IPS-18a (cell line): ENCODE results near the gene SLC12A1.

Source experiments
- H3K27ac ChIP-seq: one replicate; pipeline ENCODE4 v1.5.1; 2013; ENCODE audit warnings: low read length
- H3K27me3 ChIP-seq: one replicate; pipeline ENCODE4 v1.6.1; 2013; ENCODE audit warnings: mild to moderate bottlenecking, low read length; ENCODE audit not compliant: control insufficient read depth, insufficient read depth
- H3K36me3 ChIP-seq: one replicate; pipeline ENCODE4 v1.6.1; 2013; ENCODE audit warnings: low read depth, low read length; ENCODE audit not compliant: control insufficient read depth
- H3K4me1 ChIP-seq: one replicate; pipeline ENCODE4 v1.6.1; 2013; ENCODE audit warnings: low read depth, low read length; ENCODE audit not compliant: control insufficient read depth
- H3K4me3 ChIP-seq: one replicate; pipeline ENCODE4 v1.5.1; 2013; ENCODE audit warnings: low read length
- H3K9ac ChIP-seq: one replicate; pipeline ENCODE4 v1.6.1; 2013; ENCODE audit warnings: mild to moderate bottlenecking, low read length, moderate library complexity
- H3K9me3 ChIP-seq: one replicate; pipeline ENCODE4 v1.6.1; 2013; ENCODE audit warnings: low read depth, low read length; ENCODE audit not compliant: control insufficient read depth

SLC12A1 gene

GRCh38 chr15:48190932-48191573 lies 15.0 kb upstream of the SLC12A1 start:
- peaks cover 22% of the 10 kb centered on the region for H3K27me3 ChIP-seq
- peak overlapping the region; percentile 64 for H3K4me3 ChIP-seq
- no peaks in the 10 kb centered on the region for H3K9me3 ChIP-seq
- H3K9ac ChIP-seq = no peak overlapping the region
- H3K4me1 ChIP-seq = peaks cover 8% of the 10 kb centered on the region
- no peaks in the 10 kb centered on the region for H3K36me3 ChIP-seq
- H3K27ac ChIP-seq = no peak overlapping the region

GRCh38 chr15:48191574-48192225 lies 14.4 kb upstream of the SLC12A1 start, which contains the start of gene CTXN2:
TSS of gene CTXN2 (plus strand) at chr15:48191665. CDS start at chr15:48201301, 9,636 bp downstream.
- peak within 1 kb of the TSS; percentile 64 for H3K4me3 ChIP-seq

GRCh38 chr15:48202068-48202467 lies 4.0 kb upstream of the SLC12A1 start:
- no peak overlapping the region for H3K9ac ChIP-seq
- peaks cover 9% of the 10 kb centered on the region for H3K4me1 ChIP-seq
- no peak overlapping the region for H3K4me3 ChIP-seq
- H3K27ac ChIP-seq = no peak overlapping the region
- H3K27me3 ChIP-seq = no peaks in the 10 kb centered on the region
- H3K36me3 ChIP-seq = no peaks in the 10 kb centered on the region
- no peaks in the 10 kb centered on the region for H3K9me3 ChIP-seq

More at GRCh38 chr15:48191574-48192225, 14.4 kb upstream of the SLC12A1 start, which contains the start of gene CTXN2:
- Histone ChIP-seq H3K27me3 (peaks cover 22% of the 10 kb centered on the region), H3K9ac (no peak within 1 kb of the TSS), H3K9me3 (no peaks in the 10 kb centered on the region), H3K36me3 (no peaks in the 10 kb centered on the region), H3K27ac (no peak within 1 kb of the TSS), H3K4me1 (peaks cover 8% of the 10 kb centered on the region)

- Histone ChIP-seq H3K9ac (no peak overlapping the region), H3K4me3 (no peak overlapping the region), H3K4me1 (no peaks in the 10 kb centered on the region), H3K27me3 (no peaks in the 10 kb centered on the region), H3K9me3 (no peaks in the 10 kb centered on the region), H3K27ac (no peak overlapping the region), H3K36me3 (no peaks in the 10 kb centered on the region)
Observed at GRCh38 chr15:48221261-48221660, 15.2 kb downstream of the SLC12A1 start.

GRCh38 chr15:48221885-48222284 lies 15.8 kb downstream of the SLC12A1 start:
- no peak overlapping the region for H3K4me3 ChIP-seq
- no peaks in the 10 kb centered on the region for H3K4me1 ChIP-seq
- no peaks in the 10 kb centered on the region for H3K27me3 ChIP-seq
- H3K9me3 ChIP-seq = no peaks in the 10 kb centered on the region
- H3K36me3 ChIP-seq = no peaks in the 10 kb centered on the region
- no peak overlapping the region for H3K27ac ChIP-seq
- H3K9ac ChIP-seq = no peak overlapping the region

GRCh38 chr15:48222627-48223026 lies 16.5 kb downstream of the SLC12A1 start:
- H3K4me3 ChIP-seq = no peak overlapping the region
- no peaks in the 10 kb centered on the region for H3K4me1 ChIP-seq
- H3K9me3 ChIP-seq = no peaks in the 10 kb centered on the region
- H3K27ac ChIP-seq = no peak overlapping the region
- no peaks in the 10 kb centered on the region for H3K36me3 ChIP-seq
- H3K9ac ChIP-seq = no peak overlapping the region
- no peaks in the 10 kb centered on the region for H3K27me3 ChIP-seq

DNA sequence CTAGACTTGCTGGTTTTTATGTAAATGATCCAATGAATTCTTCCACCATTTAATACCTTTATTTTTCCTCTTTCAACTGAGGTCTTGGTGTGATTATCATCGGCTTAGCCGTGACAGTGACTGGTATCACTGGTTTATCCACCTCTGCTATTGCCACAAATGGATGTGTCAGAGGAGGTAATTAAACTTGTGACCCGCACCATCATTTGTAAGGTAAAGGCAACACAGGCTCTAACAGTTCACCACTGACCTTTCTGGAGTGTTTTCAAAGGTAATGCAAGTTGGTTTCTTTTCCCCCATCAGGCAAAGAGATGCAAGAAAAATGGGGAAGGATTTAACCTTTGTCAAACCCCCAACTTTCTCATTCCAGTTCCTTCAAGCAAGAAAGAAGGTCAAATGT lies 19.7 kb downstream of the SLC12A1 start:
- Histone ChIP-seq H3K9me3 (no peaks in the 10 kb centered on the region), H3K9ac (no peak overlapping the region), H3K4me1 (no peaks in the 10 kb centered on the region), H3K27me3 (no peaks in the 10 kb centered on the region), H3K27ac (no peak overlapping the region), H3K4me3 (no peak overlapping the region), H3K36me3 (no peaks in the 10 kb centered on the region)

DNA sequence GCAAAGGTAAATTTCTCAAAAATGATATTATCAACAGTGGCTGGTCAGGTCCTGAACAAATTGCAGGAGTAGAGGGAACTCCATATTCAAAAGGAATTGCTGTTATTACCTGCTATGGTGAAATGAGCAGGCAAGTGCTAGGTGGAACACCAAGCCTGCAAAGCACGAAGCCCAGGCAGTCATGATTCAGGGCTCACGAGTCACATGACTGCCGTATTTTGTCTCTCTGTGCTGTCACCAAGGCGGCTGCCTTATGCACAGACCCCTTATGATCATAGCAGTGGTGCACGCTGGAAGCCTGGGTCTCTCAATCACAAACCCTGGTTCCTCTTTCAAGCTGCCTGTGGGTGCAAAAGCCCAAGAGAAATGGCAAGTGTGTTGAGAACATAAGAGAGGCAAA lies 24.4 kb downstream of the SLC12A1 start:
- Histone ChIP-seq H3K27me3 (no peaks in the 10 kb centered on the region), H3K4me3 (no peak overlapping the region), H3K9me3 (no peaks in the 10 kb centered on the region), H3K4me1 (no peaks in the 10 kb centered on the region), H3K27ac (no peak overlapping the region), H3K9ac (no peak overlapping the region), H3K36me3 (no peaks in the 10 kb centered on the region)

- H3K27ac ChIP-seq = no peak overlapping the region
- no peak overlapping the region for H3K9ac ChIP-seq
- no peaks in the 10 kb centered on the region for H3K4me1 ChIP-seq
- no peaks in the 10 kb centered on the region for H3K9me3 ChIP-seq
- H3K27me3 ChIP-seq = no peaks in the 10 kb centered on the region
- H3K4me3 ChIP-seq = no peak overlapping the region
- no peaks in the 10 kb centered on the region for H3K36me3 ChIP-seq
Observed at GRCh38 chr15:48233246-48233645, 27.1 kb downstream of the SLC12A1 start.

DNA sequence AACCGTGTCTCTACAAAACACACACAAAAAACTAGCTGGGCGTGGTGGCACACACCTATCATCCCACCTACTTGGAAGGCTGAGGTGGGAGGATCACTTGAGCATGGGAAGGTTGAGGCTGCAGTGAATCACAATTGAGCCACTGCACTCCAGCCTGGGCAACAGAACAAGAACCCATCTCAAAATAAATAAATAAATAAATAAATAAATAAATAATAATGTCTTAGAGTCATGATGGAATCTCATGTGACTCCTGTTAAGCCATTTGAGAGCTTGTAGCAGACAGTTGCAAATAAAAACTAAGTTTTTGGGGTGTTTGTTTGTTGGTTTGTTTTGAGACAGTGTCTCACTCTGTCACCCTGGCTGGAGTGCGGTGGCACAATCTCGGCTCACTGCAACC lies 33.2 kb downstream of the SLC12A1 start:
- Histone ChIP-seq H3K9me3 (no peaks in the 10 kb centered on the region), H3K4me1 (no peaks in the 10 kb centered on the region), H3K36me3 (no peaks in the 10 kb centered on the region), H3K27me3 (no peaks in the 10 kb centered on the region), H3K27ac (no peak overlapping the region), H3K9ac (no peak overlapping the region), H3K4me3 (no peak overlapping the region)

DNA sequence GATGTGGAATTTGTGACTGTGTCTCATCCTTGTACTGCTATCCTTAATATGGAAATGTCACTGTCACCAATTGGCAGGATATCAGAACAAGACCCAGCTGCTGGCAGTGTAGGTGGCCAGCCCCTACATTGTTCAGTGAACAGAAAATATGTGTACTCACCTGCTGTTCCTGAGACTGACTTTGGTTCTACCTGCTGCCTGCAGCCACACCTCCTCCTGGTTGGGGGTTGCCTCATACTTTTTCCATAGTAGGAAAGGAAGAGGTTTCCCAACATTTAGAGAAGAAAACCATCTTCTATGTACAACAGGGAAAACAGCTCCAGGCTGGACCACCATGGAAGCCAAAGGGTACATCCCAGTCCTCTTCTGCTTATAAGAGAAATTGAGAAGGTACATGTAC lies 35.9 kb downstream of the SLC12A1 start:
- no peak overlapping the region for H3K4me3 ChIP-seq

DNA sequence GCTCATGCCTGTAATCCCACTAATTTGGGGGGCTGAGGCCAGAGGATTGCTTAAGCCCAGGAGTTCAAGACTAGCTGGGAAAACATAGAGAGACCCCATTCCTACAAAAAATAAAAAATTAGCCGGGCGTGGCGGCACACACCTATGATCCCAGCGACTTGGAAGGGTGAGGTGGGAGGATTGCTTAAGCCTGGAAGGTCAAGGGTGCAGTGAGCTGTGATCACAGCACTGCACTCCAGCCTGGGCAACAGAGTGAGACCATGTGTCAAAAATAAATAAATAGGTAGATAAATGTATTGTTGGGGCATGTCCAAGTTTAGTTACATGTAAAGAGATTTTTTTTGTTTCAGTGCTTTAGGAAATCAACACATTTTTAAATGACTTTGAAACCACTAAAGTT lies 36.4 kb downstream of the SLC12A1 start:
- Histone ChIP-seq H3K9ac (no peak overlapping the region), H3K4me1 (no peaks in the 10 kb centered on the region), H3K27me3 (no peaks in the 10 kb centered on the region), H3K36me3 (no peaks in the 10 kb centered on the region), H3K27ac (no peak overlapping the region), H3K9me3 (no peaks in the 10 kb centered on the region), H3K4me3 (no peak overlapping the region)

More for the DNA sequence above, 35.9 kb downstream of the SLC12A1 start:
- no peaks in the 10 kb centered on the region for H3K36me3 ChIP-seq
- H3K9ac ChIP-seq = no peak overlapping the region
- H3K27me3 ChIP-seq = no peaks in the 10 kb centered on the region
- no peaks in the 10 kb centered on the region for H3K9me3 ChIP-seq
- no peak overlapping the region for H3K27ac ChIP-seq
- no peaks in the 10 kb centered on the region for H3K4me1 ChIP-seq
